ENCODE measurements around the gene BHLHA15.

GRCh38 chr7:98240961-98241673 is 29.9 kb downstream of the BHLHA15 start:
- TF ChIP-seq GATA2 (IDR thresholded peaks at IDR 0.05; ENCODE audit: low read depth, low read length) (no peak), GATA3 (IDR thresholded peaks at IDR 0.05; ENCODE audit: low read depth, low read length) (no peak)
